SIG-M5 treated with dmso at 0.1 percent for 504 hours (cell line): ENCODE results near the gene TUBB1.

Source experiments
- DNase-seq: peaks from one replicate; lab custom pipeline; 2025; ENCODE audit not compliant: unreplicated experiment; lab: John Stamatoyannopoulos, UW

TUBB1 gene

DNA sequence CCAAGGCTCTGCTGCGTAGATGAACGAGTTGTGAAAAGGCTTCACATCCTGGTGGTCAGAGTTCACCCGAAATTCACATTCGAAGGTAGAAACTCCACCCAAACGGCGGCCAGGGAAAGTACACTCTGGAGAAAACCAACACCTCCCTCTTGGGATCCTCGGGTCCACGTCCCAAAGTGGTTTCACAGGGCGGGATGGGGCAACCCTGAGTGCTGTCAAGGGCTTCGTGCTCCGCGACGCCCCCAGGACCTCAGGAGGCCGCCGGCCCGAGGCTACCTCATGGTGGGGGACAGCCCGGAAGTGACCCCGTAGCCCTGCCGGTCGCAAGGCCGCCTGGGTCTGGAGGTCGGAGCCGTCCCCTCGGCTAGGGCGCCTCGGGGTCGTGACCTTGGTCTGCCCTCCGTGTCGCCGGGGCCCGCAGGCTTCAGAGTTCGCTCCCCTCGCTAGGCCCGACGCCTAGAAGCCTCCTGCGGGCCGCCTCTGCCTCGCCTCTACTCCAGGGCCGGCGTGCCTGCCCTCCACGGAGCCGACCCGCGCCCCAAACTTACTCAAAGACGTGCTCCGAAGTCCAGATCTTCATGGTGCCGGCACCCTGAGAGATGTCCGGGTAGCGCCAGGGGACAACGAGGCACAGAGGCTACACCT, 23.0 kb downstream of the TUBB1 start, which contains the start of gene PRELID3B:
TSS of gene PRELID3B (minus strand) at position 636 of the 645 bp plus-strand sequence. CDS start at position 580, 56 bp downstream.
- peak; percentile 45 for DNase-seq

DNA sequence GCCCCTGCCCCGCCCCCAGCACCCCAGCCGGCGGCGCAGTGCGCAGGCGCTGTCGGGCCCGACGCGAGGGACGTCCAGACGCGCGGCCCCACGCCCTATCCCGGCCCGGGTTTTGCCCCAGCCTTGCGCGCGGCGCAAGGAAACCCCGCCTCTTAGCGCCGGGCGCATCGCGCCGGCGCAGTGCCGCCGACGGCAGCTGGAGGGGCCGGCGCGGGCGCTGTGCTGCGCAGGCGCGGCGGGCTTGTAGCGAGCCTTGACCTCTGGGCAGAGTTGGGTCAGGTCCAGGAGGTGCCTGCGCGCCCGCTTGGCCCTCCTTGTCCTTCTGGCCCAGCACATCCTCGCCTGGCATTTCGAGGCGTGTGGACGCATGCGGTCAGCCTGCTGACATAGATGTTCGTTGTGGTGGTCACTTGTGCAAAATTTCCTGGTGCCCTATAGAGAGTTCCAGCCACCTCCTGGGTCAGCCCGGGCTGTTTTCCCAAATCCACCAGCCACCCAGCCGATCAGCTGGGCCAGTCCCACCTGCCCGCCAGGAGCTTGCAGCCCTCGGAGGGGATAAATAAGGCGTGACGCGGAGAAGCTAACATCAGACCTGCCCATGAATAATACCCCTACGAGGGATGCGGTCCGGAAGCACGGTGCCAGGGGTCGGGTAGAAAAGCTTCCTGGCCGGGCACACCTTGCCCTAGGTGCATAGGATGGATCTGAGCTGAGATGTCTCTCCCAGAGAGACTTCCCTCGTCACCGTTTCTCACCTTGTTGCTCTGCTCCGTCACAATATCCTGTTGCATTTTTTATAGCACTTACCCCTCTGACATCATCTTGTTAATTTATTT, 23.8 kb downstream of the TUBB1 start:
- DNase-seq, result peak; percentile 92

DNA sequence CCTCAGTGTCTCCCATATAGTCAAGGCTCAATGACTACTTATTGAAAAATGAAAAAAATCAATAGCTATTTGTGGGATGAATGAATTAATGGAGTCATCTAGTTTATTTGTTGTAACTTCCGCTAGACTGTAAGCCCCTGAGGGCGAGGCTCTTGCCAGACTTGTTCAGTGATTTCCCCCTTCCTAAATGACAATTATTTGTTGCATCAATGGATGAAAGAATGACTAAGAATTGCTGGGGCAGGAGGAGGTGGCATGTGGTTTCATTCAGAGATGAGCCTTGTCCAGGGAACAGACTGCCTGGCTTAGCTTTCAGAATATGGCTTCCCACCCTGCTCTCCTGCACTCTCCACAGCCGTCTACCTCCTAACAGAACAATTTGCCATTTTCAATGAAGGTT, 24.5 kb downstream of the TUBB1 start:
- no peak for DNase-seq

DNA sequence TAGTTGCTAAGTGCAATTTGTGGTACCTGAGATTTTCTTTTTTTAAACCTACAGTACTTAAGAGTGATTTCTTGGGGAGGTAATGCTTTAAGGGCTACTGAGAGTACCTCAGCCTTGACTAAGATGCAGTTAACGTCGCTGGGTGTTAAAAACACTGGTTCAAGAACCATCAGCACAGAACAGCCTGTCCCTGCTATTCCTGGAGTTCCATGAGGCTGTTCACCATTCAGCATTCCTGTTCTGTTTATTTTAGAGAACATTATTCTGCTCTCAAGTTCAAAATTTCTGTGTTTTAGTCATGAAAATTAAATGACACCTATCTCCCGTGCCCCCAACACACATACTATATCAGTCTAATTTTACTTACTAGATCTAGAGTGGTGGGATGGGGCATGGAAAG, 25.1 kb downstream of the TUBB1 start:
- DNase-seq, result no peak

DNA sequence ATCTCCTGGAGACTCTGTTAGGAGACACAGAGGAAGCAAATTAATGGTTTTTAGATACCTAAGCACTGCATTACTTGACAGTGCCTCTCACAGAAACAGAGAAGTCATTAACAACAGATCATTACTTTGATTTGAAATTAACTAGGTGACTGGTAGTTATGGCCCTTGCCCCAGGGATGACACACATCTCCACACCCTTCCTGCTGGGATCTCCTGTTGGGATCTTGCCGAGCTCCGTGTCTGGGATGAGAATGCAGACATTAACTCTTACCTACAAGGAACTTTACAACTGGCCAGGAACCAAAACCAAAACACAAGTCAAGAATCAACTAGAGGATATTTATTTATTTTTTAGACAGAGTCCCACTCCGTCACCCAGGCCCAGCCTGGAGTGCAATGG, 25.6 kb downstream of the TUBB1 start:
- DNase-seq, result no peak

DNA sequence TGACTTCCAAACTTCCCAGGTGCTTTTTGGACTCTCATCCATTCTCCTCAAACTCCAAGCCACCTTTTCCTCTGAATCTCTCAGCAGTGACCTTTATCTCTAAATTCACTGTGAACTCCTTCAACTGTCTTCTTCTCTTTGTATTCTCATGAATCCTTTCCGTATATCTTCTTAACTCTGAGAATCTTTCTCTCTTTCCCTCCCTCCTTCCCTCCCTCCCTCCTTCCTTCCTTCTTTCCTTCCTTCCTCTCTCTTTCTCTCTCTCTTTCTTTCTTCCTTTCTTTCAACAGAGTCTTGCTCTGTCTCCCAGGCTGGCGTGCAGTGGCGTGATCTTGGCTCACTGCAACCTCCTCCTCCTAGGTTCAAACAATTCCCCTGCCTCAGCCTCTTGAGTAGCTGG, 27.6 kb downstream of the TUBB1 start:
- DNase-seq, result no peak

DNA sequence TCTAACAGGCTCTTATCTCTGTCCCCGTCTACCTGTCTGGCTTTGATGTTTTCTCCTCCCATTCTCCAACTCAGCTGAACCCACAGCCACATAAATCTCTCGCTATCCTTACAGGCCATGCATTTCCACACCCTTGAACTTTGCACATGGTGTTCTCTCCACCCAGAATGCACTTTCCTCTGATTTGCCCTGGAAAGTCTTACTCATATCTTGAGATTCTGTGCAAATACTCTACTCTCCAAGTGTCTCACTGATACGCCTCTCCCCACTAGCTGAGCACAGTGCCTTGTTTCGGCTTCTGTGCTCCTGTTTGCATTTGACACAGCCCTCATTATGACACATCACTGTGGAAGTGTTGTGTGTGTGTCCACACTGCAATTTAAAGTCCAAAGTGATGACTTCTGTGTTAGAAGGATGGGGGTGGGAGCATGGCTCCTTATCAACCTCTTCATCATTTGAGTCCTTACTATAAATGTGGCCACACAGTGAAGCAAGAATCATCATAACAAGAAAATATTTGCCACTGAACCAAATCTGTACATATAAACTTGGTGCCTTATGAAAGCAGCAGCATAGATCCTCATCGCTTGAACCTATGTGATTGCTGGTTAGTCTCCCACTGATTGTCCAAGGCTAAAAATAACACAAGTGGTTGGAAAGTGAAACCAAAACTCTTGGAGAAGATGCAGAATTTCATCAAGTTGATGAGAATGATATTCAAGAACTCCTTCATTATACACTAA, 28.9 kb downstream of the TUBB1 start:
- DNase-seq, result peak; percentile 8

DNA sequence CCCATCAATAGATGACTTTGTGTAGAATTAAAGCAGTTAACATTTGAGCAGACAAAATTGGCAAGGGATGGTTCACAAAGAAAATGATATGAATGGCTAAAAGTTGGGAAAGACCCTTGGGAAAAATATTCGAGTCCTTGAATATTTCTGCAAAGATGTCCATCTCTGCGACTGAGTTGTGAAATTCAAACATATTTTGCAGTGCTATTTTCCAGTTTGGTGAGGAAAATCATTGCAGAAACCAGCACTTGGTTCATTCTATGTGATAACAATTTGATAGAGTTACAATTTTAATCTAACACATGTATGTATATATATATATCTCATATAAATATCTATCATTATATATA, 29.4 kb downstream of the TUBB1 start:
- no peak for DNase-seq

DNA sequence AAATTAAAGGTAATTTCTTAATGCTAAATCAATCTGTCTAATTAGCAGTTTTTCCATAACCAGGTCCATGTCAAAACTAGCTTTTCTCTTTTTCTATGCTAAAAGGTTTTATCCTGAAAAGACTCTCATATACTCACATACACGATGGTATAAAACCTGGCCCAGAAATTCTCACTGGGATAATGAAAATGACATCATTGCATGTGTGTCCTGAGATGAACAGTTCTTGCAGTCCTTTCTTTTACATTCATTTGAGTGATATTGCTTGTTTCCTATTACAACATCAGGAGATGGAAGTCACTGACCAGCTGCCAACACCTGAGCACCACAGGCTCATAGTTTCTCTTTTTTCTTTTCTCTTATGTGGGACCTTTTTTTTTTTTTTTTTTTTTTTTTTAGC, 31.2 kb downstream of the TUBB1 start:
- DNase-seq, result no peak

DNA sequence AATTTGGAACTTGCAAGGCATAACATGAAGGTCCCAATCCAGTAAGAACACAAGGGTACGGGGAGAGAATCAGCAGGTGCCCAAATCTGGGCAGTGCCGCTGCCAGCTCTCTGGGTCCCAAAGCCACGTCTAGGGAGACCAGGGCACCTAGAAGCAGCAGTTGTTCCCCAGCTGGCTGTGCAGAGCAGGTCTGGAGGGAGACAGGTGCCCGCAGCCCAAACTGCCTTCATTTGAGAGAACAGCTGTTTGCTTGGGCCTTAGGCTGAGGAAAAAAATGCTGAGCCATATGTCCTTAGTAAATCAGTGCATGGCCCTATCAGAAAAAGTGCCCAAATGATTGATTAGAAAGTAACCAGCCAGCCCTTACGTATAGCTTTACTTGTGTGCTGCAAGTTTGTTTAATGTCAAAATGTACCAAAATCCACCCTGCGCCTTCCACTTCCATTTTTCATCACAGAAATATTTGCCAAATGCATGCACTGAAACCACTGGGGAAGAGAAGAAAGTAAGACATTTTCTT, 32.5 kb downstream of the TUBB1 start:
- no peak for DNase-seq

DNA sequence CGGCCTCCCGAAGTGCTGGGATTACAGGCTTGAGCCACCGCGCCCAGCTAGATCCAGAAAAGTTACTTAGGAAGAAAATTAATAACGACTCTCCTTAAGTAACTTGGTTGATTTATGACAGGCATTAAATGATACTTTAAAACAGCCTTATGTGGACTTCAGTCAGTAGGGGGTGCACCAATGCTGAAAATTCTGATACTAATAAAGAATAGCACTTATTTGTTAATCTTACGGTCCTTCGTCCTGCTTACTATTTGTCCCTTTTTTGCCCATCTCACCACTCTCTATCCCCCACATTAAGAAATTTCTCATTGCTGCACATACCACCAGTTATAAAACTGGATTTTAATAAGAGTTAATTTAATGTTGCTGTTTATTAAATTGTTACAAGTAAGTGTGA, 36.1 kb downstream of the TUBB1 start:
- peak; percentile 38 for DNase-seq

DNA sequence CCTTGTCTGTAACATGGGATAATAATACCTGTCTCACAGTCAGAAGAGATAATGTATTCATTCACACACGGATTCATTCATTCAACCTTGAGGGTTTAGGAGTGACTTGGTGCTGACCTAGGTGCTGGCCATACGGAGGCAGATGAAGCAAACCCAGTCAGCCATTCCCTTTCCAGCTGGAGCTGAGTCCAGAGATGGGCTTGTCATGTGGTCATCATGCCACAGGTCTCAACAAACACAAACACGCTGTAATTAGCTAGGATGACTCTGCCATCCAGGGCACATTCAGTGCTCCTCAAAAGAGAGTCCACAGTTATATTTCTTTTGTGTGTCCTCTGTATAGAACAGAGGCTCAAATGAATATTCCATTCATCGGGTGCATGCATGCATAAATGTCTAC, 42.9 kb downstream of the TUBB1 start:
- no peak for DNase-seq

DNA sequence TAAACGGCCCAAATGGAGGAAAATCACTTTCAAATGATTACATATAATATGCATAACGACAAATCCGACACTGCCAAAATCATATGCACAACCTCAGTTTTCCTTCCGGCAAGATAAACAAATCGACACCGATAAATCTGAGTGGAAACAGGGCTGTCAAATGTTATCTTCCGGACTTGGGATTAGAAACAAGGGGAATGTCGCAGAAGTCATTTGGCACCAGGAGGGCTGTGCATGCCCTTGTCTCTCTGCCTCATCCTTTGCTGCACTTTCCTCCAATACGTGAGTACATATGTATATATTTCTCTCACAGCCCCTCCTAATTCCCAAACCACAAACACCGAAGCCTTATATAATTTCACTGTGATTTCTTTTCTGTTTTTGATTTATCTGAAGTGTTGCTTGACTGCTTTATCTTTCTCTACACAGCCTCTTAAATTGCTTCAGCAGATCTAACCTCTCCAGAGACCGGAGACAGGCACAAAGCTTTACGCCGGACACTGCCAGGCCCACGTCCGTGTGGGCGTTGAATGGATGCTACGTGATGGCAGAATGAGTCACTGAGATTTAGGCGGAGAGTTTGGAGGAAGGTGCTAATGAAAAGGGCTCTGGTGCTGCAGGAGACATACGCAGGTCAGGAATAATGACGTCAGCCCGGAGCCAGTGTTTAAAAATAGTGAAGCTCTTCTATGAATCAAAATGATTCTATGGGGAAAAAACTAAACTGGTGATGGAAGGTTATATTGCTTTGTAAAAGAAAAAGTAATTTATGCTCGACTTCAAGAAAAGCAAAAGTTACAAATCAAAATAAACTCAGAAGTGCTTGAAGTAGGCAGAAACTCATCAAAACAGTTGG, 44.4 kb downstream of the TUBB1 start:
- no peak for DNase-seq

DNA sequence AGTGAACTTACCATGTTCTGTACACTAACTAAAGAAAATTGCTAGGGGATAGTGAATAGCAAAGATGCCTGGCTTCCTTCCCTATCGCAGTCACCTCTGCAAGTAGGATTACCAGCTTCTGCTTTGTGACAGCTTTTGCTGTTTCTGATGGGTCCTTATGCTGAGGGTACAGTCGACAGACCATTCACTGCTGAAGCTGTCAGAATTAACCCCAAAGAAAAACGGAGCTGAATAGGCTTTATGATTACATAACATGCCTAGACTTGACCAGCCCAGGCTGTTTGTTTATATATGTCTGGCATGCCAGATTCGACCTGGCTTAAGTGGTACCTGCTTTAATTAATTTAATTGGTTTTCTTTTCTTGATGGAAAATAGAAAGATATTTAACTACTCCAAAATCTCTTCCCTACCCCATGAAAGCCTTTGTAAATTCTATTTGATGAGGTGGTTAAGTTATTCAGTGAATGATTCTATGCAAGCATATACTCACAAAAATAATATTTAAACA, 45.0 kb downstream of the TUBB1 start:
- DNase-seq, result no peak

DNA sequence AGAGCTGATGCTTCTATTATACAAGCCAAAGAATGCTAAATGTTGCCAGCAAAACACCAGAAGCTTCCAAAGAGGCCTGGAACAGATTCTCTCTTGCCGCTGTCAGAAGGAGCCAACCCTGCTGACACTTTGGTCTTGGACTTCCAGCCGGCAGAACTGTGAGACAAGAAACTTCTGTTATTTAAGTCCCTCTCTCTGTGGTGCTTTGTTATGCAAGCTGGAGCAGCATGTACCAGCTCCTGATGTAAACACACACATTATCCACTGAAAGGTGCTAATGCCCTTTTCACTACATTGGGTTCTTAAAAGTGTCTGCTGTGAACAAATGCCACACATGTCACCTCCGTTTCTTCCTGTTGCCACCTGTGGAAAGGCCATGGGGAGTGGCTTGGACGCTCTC, 49.3 kb downstream of the TUBB1 start:
- DNase-seq, result no peak

DNA sequence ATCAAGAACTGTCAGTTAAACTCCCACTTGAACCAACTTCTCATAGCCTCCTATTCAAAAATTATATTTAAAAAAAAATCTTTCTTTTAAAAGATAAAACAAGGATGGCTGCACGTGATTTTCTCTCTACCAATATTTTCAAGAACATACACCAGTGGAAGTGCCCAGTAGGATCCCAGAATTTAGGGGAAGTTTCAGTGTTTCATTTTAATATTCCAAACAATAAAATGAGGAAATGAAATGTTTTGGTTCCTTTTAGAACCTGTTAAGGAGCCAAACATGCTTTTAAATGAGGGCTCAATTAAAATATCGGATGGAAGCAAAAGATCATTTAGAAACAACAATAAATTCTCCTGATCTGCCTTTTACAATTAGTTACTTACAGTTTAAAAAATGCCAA, 49.8 kb downstream of the TUBB1 start:
- no peak for DNase-seq

DNA sequence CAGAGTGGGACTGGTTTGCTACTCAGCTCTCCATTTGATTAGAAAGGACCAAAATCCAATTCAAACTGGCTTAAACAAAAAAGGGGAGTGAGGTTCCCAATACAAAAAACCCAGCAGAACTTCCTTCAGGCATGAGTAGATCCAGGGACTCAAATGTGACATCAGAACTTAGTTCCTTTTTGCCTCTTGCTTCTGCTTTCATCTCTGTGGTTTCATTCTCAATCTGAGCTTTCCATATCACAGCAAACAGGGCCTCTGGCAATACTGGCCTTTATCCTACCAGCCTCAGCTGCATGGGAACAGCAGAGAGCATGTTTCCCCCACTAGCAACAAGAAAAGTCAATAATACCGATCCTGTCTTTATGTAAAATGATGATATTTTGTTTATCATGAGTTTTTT, 52.0 kb downstream of the TUBB1 start:
- peak; percentile 46 for DNase-seq

DNA sequence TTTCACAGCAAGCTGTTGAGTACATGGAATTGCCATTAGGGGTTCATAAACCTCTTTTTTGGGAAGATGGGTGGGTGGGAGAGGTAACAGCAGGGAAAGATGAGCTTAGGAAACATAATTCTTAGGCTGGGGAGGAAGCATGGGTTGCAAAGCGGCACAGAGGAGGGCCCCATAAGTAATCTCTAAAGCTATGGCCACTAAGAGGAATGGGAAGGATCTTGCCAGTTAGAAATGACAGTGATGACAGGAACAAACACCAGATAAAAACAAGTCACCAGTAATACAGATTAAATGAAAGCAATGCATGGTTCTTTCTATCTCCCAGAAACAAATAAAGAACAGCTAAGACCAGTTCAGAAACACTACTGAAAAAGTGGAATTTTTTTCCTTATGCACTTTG, 54.4 kb downstream of the TUBB1 start:
- DNase-seq, result no peak

DNA sequence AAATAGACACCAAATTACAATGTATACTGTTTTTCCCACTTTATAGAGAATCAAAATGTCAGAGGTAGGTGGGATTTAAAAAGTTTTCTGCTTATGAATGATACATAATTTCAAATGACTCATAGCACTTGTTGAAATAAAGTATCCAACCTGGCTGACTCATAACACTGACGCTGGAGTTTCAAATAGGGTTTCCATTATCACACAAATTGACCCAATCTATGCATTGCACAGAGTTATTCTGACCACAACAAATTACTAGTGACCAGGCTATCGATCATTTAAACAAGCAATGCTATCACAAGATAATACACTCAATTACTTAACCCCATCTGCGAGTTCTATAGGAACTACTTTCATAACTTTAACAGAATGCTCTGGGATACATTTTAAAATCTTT, 55.2 kb downstream of the TUBB1 start:
- DNase-seq, result no peak

DNA sequence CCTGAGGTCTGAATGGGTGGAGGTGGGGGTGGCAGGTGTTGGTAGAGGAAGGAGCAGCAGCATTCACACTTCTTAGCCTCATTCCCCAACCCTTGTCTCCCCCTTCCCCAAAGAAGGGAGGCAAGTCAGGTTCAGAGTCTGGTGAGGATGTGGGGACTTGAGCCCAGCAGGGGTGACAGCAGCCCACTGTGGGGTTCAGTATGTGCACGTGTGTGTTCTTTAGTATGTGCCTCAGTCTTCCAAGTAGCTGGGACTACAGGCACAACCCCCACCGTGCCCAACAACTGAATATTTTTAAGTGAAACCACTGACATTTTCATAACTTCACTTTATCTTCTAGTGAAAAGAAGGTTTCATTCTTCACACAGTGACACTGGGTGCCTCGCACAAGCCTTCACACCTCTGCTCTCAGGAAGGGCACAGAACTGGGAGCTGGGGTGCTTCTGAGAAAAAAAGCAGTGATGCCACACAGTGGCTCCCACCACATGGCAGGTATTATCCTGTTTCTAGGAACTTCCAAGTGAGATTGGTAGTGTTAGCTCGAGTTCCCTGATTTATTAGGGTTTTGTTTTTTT, 56.8 kb downstream of the TUBB1 start:
- no peak for DNase-seq
